Choroid plexus epithelial cell (primary cell): ENCODE measurements around the gene TP53BP2.

Experiments used
- DNase-seq: peaks from one replicate; pipeline ENCODE4 v3.0.0-alpha.2; 2010; ENCODE audit warnings: low read depth
- H3K4me3 ChIP-seq: 2 replicates; pipeline ENCODE4 v1.5.1; 2011; ENCODE audit warnings: low read depth, mild to moderate bottlenecking, control low read depth, low read length, moderate library complexity
- TF ChIP-seq, protein P1 (sequence below): conservative IDR thresholded peaks from 2 replicates; pipeline ENCODE4 v1.5.1; 2011; ENCODE audit warnings: low read depth, mild to moderate bottlenecking, control low read depth, inconsistent platforms, low read length, moderate library complexity

The TP53BP2 gene

DNA sequence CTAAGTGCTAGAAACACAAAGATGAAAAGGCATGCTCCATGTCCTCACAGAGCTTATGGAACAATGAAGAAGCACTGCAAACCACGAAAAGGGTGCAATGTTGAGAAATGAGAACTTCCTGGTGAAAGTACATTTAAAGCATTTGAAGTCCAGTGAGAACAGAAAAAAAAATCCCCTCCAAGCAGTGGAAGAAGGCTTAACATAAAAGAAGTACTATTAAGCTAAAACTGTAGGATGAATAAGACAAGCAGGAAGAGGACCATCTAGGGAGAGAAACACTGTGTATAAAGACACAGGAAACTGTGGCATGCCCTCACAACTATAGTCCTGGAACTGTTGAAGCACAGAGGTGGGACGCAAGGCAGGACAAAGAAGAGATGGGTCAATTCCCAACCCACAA, 10.0 kb downstream of the TP53BP2 start:
- H3K4me3 ChIP-seq, result no peak overlapping the region
- DNase-seq, result peak; percentile 52
- TF ChIP-seq, protein P1, sequence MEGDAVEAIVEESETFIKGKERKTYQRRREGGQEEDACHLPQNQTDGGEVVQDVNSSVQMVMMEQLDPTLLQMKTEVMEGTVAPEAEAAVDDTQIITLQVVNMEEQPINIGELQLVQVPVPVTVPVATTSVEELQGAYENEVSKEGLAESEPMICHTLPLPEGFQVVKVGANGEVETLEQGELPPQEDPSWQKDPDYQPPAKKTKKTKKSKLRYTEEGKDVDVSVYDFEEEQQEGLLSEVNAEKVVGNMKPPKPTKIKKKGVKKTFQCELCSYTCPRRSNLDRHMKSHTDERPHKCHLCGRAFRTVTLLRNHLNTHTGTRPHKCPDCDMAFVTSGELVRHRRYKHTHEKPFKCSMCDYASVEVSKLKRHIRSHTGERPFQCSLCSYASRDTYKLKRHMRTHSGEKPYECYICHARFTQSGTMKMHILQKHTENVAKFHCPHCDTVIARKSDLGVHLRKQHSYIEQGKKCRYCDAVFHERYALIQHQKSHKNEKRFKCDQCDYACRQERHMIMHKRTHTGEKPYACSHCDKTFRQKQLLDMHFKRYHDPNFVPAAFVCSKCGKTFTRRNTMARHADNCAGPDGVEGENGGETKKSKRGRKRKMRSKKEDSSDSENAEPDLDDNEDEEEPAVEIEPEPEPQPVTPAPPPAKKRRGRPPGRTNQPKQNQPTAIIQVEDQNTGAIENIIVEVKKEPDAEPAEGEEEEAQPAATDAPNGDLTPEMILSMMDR, result no peak

DNA sequence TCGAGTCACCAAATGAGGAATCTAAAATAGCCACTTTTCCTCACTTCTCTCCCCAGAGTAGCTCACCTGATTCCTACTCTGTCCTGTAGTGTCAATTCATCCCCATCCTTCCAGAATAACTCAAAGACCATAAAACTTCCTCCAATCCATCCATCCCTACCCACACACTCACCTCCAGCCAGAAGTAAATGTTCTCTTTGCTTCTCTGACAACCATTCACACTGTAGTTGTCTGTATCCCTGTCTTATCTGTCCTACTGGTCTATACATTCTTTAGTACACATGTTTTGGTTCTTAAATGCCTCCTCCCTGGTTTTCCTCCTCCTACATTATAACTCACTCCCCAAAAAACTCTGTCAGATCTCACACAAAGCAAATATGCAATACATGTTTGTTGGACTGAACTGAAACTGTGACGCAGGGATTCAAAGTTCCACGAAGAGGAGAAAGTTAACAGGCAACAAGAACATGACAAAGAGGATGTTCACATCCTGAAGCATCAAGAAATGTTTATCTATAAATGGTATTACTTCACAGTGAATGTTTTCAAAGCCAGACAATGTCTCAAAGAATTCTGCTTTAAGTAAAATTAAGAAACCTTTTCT, 11.0 kb downstream of the TP53BP2 start:
- H3K4me3 ChIP-seq, result no peak overlapping the region
- TF ChIP-seq, protein P1, result no peak
- DNase-seq, result peak; percentile 91

DNA sequence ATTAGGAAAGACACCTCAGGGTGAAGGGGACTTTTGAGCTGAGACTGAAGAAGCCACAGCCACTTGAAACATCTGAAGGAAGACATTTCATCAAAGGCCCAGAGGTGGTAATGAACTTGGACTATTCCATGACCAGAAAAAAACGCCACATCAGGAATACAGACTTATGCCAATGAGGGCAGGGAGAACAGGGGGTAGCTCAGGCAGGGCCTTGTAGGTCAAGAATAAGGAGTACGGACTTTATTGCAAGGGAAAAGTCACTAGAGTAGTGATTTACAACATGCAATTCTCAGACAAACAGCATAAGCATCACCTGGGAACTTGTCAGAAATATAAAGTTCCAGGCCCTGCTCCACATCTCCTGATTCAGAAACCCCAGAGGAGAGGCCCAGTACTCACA, 11.8 kb downstream of the TP53BP2 start:
- TF ChIP-seq, protein P1, result no peak
- H3K4me3 ChIP-seq, result no peak overlapping the region
- no peak for DNase-seq

DNA sequence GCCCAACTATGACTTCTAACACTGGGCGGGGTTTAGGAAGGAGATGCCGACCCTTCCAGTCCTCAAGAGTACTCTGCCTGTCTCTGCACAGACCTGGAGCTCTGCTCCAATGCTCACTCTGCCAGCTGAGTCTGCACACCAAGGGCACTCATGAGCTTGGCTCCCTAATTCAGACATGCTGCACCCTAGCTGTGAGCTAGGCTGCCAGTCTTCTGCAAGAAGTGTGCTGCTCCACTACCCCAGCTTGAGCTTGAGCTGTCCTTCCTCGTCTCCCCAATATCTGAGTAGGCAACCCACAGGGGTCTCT, 13.2 kb downstream of the TP53BP2 start:
- DNase-seq, result no peak
- TF ChIP-seq, protein P1, result no peak
- H3K4me3 ChIP-seq, result no peak overlapping the region

DNA sequence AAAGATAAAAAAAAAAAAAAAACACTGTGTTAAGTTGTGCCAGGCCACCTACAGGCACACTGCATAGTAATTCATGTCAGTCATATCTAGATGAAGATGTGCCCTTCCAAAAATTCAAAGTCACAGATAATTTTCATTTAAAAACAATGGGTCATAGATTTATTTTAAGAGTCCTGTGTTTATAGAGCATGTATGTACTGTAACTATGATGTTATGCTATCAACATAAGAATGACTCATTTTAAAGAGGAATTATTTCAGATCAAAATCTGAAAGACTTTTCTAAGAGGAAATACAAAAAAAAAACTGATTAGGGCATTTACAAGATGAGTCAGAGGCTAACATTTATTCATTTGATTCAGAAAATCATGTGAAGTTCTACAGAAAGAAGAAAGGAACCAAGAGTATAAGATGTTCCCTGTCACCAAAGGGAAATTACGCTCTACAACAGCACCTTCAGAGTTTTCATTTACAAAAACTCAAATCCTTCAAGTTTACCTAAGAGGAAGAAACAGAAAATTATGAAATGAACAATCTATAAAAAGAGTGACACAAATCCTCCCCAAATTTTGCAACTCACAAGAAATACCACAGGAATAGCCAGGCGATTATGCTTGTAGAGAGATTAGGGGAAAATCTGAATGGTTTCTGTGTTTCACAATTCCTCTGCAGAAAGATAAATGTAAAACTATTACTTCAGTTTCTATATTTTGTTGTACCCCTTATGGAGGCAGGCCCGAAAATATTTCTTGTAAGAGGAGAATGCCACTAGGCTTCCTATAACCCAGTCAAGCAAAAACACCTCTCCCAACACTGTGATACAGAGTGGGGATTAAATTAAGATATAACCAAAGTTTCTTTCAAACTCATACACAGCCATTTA, 13.8 kb downstream of the TP53BP2 start:
- TF ChIP-seq, protein P1, result no peak
- DNase-seq, result peak; percentile 63
- H3K4me3 ChIP-seq, result no peak overlapping the region

DNA sequence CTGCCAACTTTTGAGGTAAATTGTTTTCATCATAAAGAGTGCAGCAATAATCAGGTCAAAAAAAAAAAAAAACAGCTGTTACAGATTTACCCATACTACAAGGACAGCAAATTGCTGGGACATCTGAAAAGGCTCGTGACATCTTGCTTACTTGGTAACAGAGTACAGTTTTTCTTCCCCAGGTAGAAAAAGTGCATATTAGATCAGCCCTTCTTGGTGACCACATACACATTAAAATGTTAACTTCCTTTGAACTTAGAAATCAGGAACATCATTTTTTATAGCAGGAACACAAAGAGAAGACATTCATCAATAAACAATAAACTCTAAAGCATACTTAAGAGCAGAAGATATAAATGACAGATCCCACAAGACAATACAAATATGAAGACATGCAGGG, 16.1 kb downstream of the TP53BP2 start:
- DNase-seq, result no peak
- TF ChIP-seq, protein P1, result no peak
- no peak overlapping the region for H3K4me3 ChIP-seq
